Hippocampal formation (tissue), 2 donors: ENCODE results near the gene STRN4.

Experiments
- DNase-seq, 2 donors: peaks; one replicate each; lab custom pipeline; 2025; lab: John Stamatoyannopoulos, UW

Gene STRN4

DNA sequence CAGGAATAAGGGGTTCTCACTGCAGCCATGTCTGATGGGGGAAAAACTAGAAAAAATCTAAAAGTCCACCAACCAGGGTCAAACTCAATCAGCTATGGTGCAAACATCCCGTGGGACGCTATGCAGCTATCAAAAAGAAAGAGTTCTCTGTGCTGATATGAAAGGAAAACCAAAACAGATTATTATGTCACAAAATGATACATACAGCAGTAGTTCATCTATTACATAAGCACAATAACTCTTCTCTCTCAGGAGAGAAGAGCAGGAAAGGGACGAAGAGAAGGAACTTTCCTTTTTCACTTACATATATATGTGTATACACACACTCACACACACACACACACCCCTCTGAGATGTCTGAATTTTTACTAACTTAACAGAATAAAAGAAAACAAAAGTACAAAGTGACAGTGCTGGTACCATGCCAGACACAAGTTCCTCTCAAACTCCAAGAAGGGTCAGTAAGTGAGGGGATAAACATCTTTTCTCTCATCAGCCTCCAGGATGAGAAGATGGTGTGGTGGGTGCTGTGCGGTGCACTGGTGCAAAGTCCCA, 3.2 kb downstream of the STRN4 start:
- DNase-seq: no peak

GRCh38 chr19:46741447-46741846, 4.8 kb downstream of the STRN4 start:
- DNase-seq: no peak

DNA sequence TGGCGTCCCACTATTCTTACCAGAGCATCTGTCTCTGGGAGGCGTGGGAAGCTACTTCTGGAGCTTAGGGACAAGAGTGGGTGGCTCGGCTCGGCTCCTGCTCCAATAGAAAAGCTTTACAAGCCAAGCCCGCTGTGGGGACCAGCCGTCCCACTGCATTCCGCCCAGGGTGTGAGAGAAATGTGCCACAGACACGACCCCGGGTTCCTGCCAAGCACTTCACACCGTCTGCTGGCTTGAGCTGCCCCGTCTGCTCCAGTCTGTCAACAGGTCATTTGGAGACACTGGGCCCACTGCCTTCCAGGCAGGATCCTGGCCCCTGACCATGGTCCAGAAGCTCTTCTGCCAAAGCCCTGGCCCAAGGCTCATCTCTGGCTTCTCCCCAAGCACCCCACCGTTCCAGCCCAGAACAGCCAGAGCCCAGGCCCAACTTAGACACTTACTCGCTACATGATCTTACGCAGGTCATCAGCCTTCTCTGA, 6.9 kb downstream of the STRN4 start:
- DNase-seq: peak in 1 of 2 donors; percentile 40

DNA sequence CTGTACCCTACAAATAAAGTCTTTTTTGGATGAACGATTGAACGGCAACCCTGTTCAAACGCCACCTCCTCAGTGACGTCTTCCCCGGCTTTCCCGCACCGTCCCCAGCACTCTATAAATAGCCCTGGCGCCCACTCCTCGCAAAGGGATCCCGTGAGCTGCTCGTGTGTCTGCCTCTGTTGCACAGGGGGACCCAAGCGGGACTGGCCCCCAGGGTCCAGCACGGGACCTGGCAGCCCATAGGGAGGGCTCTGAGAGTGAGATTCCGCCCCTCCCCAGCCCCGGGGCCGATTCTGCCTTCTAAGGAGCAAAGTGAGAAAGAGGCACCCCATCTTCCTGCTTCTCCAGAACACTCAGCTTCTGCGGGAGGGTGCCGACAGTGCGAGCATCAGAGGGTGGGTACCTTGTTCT, 8.5 kb downstream of the STRN4 start:
- DNase-seq: no peak

GRCh38 chr19:46737298-46737654, 9.0 kb downstream of the STRN4 start:
- no peak for DNase-seq

DNA sequence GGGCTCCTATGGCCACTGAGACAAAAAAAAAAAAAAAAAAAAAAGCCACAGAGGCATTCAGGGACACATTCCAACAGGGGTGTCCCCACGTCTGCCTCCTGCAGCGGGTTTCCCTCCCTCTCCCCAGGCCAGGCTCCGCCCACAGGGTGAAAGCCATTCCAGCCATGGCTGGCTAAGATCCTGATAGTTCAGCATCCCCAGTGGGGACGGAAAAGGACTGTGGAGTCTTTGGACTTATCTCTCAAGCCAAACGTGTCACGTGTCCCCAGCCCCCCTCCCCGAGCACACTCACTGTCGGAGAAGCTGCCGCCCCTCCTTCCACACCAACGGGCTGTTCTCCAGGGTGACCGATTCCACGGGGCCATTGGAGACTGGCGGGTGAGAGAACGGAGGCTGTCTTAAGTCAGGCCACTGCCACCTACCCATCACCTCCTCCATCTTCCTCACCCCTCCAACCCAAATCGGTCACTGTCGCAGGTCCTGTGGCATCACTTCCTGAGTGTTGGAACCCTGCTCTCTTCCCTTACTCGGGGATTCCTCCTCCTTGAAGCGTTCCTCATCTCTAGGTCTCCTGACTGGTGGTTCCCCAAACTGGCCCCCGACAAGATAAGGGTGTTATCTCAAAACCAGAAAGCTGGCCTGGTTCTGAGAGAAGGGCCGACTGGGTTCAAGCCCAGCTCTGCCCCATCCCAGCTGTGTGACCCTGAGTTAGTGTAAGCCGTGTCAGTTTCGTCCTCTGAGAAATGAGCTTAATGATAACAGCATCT, 9.5 kb downstream of the STRN4 start:
- DNase-seq: no peak

GRCh38 chr19:46733690-46734292, 12.5 kb downstream of the STRN4 start:
- DNase-seq: no peak

GRCh38 chr19:46732966-46733689, 13.1 kb downstream of the STRN4 start:
- peak in 1 of 2 donors; percentile 35 for DNase-seq

- no peak for DNase-seq
Measured at GRCh38 chr19:46732172-46732938, 13.9 kb downstream of the STRN4 start.

- DNase-seq: peak in 1 of 2 donors; percentile 35
Measured at GRCh38 chr19:46731584-46731983, 14.7 kb downstream of the STRN4 start.

GRCh38 chr19:46731007-46731501, 15.2 kb downstream of the STRN4 start:
- DNase-seq: peak; percentile 19 to 23

- DNase-seq: no peak
Measured at GRCh38 chr19:46730595-46730994, 15.7 kb downstream of the STRN4 start.

- DNase-seq: no peak
Measured at GRCh38 chr19:46730187-46730586, 16.1 kb downstream of the STRN4 start.

- no peak for DNase-seq
Measured at GRCh38 chr19:46729696-46730095, 16.6 kb downstream of the STRN4 start.

DNA sequence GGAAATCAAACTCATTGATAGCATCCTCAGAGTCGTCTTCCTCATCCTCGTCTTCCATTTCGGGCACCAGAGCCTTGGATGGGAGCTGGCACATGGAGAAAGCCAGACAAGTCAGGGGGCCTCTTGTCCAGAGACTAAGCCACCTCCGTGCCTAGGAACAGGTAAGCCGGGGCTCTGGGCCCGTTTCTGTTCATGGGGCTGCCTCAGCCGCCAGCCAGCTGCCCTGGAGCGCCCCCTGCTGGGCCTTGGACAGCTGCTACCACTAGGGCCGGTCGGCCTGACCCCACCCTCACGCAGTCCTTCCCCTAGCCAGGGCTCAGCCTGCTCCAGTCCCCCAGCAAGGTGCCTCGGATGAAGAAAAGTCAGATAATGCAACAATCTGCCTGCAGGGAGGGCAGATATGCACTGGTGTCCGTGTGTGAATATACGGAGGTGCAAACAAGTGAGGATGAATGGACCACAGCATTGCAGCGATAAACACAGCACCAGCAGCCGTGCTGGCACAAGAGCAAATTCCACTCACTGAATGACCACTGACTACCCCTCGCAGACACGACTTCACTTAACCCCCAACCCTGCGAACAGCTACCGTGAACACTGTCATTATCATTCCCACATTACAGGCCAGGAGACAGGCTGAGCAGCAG, 17.4 kb downstream of the STRN4 start:
- DNase-seq: peak; percentile 17 to 58

DNA sequence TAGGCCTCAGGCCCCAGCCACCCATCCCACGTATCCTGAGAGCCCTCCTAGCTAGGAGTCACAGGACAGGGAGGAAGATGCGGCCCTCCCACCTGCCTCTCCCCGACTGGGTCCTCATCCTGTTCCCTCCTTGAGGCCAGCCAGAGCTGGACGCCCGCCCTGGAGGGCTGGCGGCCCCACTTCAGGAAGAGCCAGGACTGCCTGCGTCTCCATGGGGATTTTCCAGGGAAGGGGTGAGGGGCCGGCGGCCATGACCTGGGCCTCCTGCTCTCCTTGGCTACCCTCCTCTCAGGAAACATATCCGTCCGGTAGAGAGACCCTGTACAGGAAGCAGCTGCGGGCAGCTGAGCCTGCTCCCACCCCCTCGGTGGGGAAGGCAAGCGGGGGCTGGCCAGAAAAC, 18.0 kb downstream of the STRN4 start:
- no peak for DNase-seq

DNA sequence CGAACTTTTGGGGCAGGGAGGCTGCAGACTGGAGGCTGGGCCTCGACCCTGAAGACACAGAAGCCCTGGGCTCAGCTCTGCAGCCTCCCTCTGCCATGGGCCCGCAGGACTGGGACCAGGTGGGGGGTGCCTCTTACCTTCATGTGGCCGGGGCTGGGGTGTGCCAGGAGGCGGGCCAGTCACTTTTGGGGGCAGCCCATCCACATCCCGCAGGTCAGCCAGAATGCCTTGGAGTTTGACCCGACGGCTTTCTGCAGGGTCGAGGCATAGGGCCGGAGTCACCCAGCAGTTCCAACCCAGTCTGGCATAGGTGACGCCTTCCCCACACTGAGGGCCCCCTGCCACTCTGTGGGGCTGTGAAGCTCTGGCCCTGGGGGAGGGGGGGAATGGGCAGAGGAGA, 18.5 kb downstream of the STRN4 start:
- DNase-seq: no peak

DNA sequence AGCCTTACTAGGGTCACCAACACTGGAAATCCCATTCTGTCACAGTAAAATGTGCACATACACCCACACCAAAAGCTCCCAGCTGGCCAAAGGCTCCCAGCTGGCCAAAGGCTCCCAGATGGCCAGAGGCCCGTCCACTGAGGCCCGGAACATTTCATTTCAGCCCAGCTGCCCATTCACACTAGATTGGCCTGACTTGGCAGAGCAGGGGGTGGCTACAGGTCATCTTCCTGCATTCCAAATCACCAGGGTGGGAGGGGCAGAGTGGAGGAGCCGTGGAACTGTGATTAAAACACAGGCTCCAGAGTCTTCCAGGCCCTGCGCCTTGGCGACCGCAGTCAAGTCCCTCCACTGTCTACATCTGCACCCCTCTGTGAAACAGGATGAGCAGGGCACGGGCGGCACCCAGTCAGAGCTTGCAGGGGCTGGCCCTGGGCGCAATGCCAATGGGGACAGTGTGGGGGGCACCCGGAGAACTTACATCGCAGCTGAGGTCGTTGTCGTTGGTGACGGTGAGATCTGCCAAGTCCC, 19.2 kb downstream of the STRN4 start:
- DNase-seq: peak in 1 of 2 donors; percentile 36

GRCh38 chr19:46726551-46726950, 19.7 kb downstream of the STRN4 start:
- no peak for DNase-seq

- no peak for DNase-seq
Measured at GRCh38 chr19:46725859-46726393, 20.3 kb downstream of the STRN4 start.
